SK-N-MC (cell line): ENCODE measurements around the gene PDP2.
"Not testable (repeated sequence)": the region's sequence is repeated elsewhere in the genome, so short reads cannot be mapped to it uniquely, and the experiment has no call there.

Experiments
- DNase-seq: peaks from one replicate; pipeline ENCODE4 v3.0.0-alpha.2; 2011; ENCODE audit warnings: low read depth, low spot score
- H3K27ac ChIP-seq: fragments of 200-600 bp; sonication (generic); 2 replicates; pipeline ENCODE4 v1.5.1; 2016; ENCODE audit warnings: mixed run types
- H3K36me3 ChIP-seq: fragments of 200-600 bp; sonication (generic); 2 replicates; pipeline ENCODE4 v1.6.1; 2017; ENCODE audit warnings: antibody characterized with exemption, low read length, mixed read lengths; ENCODE audit not compliant: insufficient read depth
- H3K4me3 ChIP-seq: fragments of 200-600 bp; sonication (generic); 2 replicates; pipeline ENCODE4 v1.5.1; 2016
- H3K9ac ChIP-seq: fragments of 200-600 bp; sonication (generic); 2 replicates; pipeline ENCODE4 v1.8.0; 2017; ENCODE audit warnings: mixed run types, mixed read lengths; ENCODE audit not compliant: insufficient read length
- H3K9me3 ChIP-seq: fragments of 200-600 bp; sonication (generic); 2 replicates; pipeline ENCODE4 v1.6.1; 2017; ENCODE audit warnings: low read depth, mild to moderate bottlenecking, antibody characterized with exemption, low read length, moderate library complexity, mixed read lengths
- EZH2 ChIP-seq: fragments of 200-600 bp; sonication (generic); IDR thresholded peaks from one replicate; pipeline ENCODE4 v1.6.1; 2017; ENCODE audit warnings: antibody characterized with exemption
- FOXP2 ChIP-seq: optimal IDR thresholded peaks from 2 replicates; pipeline ENCODE3; 2011; ENCODE audit warnings: mild to moderate bottlenecking, moderate library complexity; ENCODE audit not compliant: insufficient read depth; ENCODE audit errors: extremely low read length, control extremely low read depth
- POLR2AphosphoS5 ChIP-seq: IDR thresholded peaks from 2 replicates; pipeline ENCODE4 v1.6.1; 2012; ENCODE audit warnings: mild to moderate bottlenecking, low read depth, low read length, borderline replicate concordance

The PDP2 gene

DNA sequence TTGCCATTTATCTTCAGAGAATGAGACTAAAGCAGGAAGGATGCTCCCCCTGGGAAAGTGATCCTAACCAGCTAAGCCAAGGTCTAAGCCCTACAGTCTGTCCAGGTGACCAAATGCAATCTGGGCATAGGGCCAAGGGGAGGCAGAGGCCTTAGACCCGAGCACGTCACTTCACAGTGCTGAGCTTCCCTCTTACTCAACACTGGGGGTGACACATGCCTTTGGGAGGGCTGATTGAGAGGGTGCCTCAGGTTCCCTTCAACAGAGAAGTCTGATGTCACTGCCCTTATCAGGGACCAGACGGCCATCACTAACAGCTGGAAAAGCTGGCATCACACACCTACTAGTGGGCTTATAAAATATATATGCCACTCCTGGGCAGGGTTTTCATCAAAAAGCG is 49.9 kb downstream of the PDP2 start:
- DNase-seq, result no peak
- Histone ChIP-seq H3K36me3 (no peaks in the 10 kb centered on the region), H3K4me3 (no peak overlapping the region), H3K9me3 (no peaks in the 10 kb centered on the region), H3K9ac (no peak overlapping the region), H3K27ac (no peak overlapping the region)
- TF ChIP-seq EZH2 (no peak), FOXP2 (no peak), POLR2AphosphoS5 (no peak)

DNA sequence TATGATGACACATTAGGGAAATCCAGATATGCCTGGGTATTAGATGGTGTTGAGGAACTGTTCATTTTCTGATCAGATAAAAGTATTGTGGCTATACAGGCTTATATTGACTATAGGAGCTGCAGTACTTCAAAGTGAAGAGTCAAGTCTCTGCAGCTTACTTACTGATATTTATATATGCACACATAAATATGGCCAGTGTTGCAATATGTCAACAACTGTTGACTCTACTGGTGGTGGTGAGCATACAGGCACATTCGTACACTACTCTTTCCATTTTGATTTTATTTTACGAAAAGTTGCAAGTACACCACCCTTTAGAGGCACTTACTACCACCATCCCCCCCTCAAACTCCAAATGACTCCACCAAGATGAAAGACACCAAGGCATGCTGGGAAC is 51.4 kb downstream of the PDP2 start:
- no peak overlapping the region for H3K4me3 ChIP-seq
- no peak for DNase-seq
- TF ChIP-seq FOXP2 (no peak), EZH2 (no peak), POLR2AphosphoS5 (no peak)
- H3K9ac ChIP-seq, result no peak overlapping the region
- no peaks in the 10 kb centered on the region for H3K9me3 ChIP-seq
- H3K36me3 ChIP-seq, result no peaks in the 10 kb centered on the region
- H3K27ac ChIP-seq, result no peak overlapping the region

- H3K9me3 ChIP-seq, result no peaks in the 10 kb centered on the region
- no peak overlapping the region for H3K4me3 ChIP-seq
- no peak for DNase-seq
- no peaks in the 10 kb centered on the region for H3K36me3 ChIP-seq
- TF ChIP-seq POLR2AphosphoS5, result no peak
- no peak for TF ChIP-seq FOXP2
- H3K27ac ChIP-seq, result no peak overlapping the region
- no peak overlapping the region for H3K9ac ChIP-seq
Measured at GRCh38 chr16:66932076-66932475, 51.8 kb downstream of the PDP2 start.

GRCh38 chr16:66933776-66934137 is 53.4 kb downstream of the PDP2 start:
- DNase-seq, result no peak

DNA sequence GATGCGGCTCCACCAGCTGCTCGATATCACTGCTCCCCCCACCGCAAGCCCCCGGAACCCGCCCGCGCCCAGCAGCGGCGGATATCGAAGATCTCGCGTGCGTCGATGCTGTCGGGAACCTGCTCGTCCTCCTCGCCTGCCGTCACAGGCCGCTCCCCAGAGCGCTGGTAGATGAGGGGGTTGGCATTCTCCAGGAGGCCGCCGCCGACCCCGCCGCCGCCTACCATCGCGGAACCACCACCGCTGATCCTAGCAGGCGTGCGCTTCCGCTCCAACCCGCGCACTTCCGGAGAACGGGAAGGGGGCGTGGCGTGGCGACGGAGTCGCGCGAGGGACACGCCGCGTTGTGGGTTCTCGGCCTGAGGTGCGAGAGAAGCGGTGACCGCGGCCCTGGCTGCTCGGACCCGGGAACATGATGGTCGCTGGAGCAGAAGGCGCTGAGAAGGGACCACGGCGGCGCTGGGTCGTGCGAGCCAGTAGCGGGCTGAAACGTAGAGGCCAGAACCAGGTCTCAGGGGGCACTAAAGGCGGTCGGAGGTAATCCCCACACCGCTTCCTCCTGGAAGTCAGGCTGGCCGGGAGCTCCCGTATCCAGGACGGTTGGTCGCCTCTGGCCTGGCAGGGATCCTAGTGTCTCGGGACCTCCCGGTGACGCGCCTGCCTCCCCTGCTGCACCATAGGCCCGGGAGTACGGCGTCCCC is 54.0 kb downstream of the PDP2 start, which contains the start of gene CIAO2B:
TSS of gene CIAO2B (minus strand) at position 265 of the 701 bp plus-strand sequence. CDS start at position 227, 38 bp downstream.
- peak within 1 kb of the TSS; percentile 85 for H3K4me3 ChIP-seq
- TF ChIP-seq POLR2AphosphoS5 (peak; percentile 83), EZH2 (no peak), FOXP2 (no peak)
- peak within 1 kb of the TSS; percentile 85 for H3K9ac ChIP-seq

More at GRCh38 chr16:66933776-66934137, 53.4 kb downstream of the PDP2 start:
- Histone ChIP-seq H3K4me3 (peak overlapping the region; percentile 85), H3K9ac (peak overlapping the region; percentile 85), H3K36me3 (no peaks in the 10 kb centered on the region), H3K9me3 (no peaks in the 10 kb centered on the region), H3K27ac (no peak overlapping the region)
- TF ChIP-seq POLR2AphosphoS5 (no peak), FOXP2 (no peak), EZH2 (no peak)

DNA sequence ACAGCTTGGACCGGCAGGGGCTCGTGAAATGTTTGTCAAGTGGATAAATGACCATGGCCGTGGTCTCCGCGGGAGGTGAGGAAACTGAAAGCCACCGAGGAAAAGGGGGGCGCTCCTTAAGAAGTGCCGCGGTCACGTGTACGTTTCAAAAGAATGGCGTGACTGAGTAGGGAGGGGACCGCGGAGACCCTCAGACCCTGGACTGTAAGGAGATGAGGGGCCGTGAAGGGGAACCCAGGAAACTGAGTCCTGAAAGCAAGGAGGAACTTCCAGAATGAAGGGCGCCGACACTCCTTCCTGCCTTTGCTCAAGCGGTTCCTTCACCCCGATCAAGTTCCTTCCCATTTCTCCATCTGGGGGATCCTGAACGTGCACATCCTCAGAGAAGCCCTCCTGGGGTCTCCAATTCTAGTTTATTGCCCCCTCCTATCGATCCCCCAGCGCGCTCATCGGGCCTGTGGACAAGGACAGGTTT is 54.6 kb downstream of the PDP2 start:
- DNase-seq, H3K9me3 ChIP-seq, H3K27ac ChIP-seq, H3K36me3 ChIP-seq: not testable (repeated sequence)
- peak overlapping the region; percentile 85 for H3K9ac ChIP-seq
- peak overlapping the region; percentile 85 for H3K4me3 ChIP-seq

More for the DNA sequence above, 54.0 kb downstream of the PDP2 start, which contains the start of gene CIAO2B:
- DNase-seq, result no peak
- H3K27ac ChIP-seq, result no peak within 1 kb of the TSS
- H3K36me3 ChIP-seq, result no peaks in the 10 kb centered on the region; the same call in 1 of the 2 replicates
- no peaks in the 10 kb centered on the region for H3K9me3 ChIP-seq

GRCh38 chr16:66935314-66936011 is 55.1 kb downstream of the PDP2 start, which contains the start of gene CES2:
Gene CES2 (plus strand): TSS chr16:66935516. CDS start chr16:66935636, 120 bp downstream.
- peak within 1 kb of the TSS; percentile 85 for H3K9ac ChIP-seq
- TF ChIP-seq FOXP2, result no peak
- TF ChIP-seq EZH2, result no peak
- no peak for TF ChIP-seq POLR2AphosphoS5
- H3K36me3 ChIP-seq, result no peaks in the 10 kb centered on the region; the same call in 1 of the 2 replicates
- no peak for DNase-seq
- H3K9me3 ChIP-seq, result no peaks in the 10 kb centered on the region
- H3K4me3 ChIP-seq, result peak within 1 kb of the TSS; percentile 85
- no peak within 1 kb of the TSS for H3K27ac ChIP-seq

GRCh38 chr16:66936462-66936861 is 56.1 kb downstream of the PDP2 start:
- no peak overlapping the region for H3K4me3 ChIP-seq
- TF ChIP-seq POLR2AphosphoS5 (no peak), FOXP2 (no peak), EZH2 (no peak)
- H3K36me3 ChIP-seq, result no peaks in the 10 kb centered on the region; the same call in 1 of the 2 replicates
- no peak for DNase-seq
- H3K9ac ChIP-seq, result no peak overlapping the region
- no peak overlapping the region for H3K27ac ChIP-seq
- H3K9me3 ChIP-seq, result no peaks in the 10 kb centered on the region
